Stimulated activated naive CD4-positive, alpha-beta T cell (primary cell): ENCODE data around the gene HLA-A.
"Not testable (repeated sequence)": the region's sequence is repeated elsewhere in the genome, so short reads cannot be mapped to it uniquely, and the experiment has no call there.

Experiments
- DNase-seq, 6 experiments: peaks; one replicate each; lab custom pipeline; 2025; lab: John Stamatoyannopoulos, UW

The HLA-A gene

DNA sequence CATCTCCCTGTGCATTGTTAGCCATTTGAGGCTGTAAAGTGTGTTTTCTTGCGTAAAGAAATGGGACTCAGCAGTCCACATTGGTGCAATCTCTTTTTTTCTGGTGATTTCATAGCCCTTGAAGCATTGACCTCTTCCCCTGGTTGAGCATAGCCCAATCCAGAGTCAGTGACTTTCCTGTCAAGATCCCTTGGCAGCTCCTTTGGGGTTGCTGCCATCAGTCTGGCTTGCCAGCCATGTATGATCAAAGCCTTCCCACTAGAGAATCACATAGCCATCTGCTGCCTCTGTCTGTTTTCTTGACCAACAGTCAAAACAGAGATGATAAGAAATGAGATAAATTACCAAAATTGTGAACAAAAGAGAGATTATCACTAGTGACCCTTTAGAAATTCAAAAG, 19.6 kb downstream of the HLA-A start:
- no peak for DNase-seq

- DNase-seq: not testable (repeated sequence)
These were observed 21.4 kb downstream of the HLA-A start for GRCh38 chr6:29963697-29964096.

- DNase-seq: no peak
These were observed 22.2 kb downstream of the HLA-A start for GRCh38 chr6:29964518-29964886.

DNA sequence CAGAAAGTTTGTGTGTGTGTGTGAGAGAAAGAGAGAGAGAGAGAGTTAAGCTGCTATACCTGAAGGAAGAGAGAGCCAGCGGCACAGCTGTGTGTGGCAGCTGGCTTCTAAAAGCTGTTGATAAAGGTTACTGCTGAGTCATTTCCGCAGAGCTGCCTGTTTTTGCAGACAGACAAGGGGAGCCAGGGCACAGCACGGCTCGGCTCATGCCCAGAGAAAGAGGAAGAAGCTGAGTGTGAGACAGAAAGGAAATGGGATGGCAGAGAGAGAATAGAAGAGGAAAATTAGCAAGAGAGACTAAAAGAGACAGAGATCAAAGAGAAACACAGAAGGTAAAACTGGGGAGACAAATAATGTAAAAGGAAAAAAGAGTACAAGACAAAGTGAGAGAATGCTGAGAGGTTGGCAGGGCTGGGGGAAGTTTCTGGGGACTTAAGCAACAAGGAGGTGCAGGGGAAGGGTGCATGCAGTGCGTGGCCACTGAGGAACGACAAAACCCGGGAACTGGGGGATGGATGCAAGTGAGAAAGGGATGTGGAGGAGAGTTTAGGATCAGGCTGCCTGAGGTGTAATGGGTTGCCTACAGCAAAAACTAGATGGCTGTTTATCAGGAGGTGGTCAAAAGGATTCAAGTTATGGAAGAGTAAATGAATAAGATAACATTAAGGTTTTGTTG, 22.7 kb downstream of the HLA-A start:
- peak; percentile 51 to 82 (median 76) for DNase-seq

DNA sequence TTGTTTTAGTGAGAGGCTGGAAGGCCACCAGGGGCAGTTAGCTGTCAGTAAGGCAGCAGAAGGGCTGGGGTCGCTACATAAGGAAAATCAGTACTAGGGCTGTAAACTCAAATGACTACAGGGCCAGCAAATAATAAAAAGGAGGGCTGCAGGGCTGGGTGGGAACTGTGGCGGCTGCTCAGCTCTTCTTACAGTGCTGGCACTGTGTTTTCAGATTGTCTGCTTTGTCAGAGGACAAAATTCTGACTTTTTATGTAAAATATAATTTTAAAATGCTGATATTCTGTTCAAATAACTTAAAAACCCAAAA, 23.2 kb downstream of the HLA-A start:
- DNase-seq: no peak

- DNase-seq: peak; percentile 42 to 70 (median 66)
These were observed 23.7 kb downstream of the HLA-A start for GRCh38 chr6:29965873-29966601.

GRCh38 chr6:29967379-29968010, 25.2 kb downstream of the HLA-A start:
- DNase-seq: peak in 2 of 6 experiments; percentile 12 to 21

GRCh38 chr6:29968130-29968529, 25.8 kb downstream of the HLA-A start:
- no peak for DNase-seq

DNA sequence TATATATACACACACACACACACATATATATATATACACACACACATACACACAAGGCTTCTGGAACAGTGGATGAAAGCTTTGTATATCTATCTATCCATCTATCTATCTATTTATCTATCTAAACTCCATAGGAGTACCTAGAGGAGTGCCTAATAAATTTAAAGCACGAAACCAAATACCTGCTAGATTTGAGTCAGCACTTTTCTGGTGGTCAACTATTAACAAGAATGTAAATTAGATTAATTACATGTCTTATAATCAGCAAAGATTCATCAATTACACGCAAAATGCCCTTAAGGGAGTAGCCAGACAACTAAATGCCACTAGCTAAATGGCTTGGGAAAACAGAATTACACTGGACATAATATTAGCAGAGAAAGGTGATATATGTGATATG, 26.6 kb downstream of the HLA-A start:
- no peak for DNase-seq

GRCh38 chr6:29970711-29971110, 28.4 kb downstream of the HLA-A start:
- DNase-seq: no peak

- DNase-seq: peak in 2 of 6 experiments; percentile 7 to 8
These were observed 32.7 kb downstream of the HLA-A start for GRCh38 chr6:29974901-29975560.

DNA sequence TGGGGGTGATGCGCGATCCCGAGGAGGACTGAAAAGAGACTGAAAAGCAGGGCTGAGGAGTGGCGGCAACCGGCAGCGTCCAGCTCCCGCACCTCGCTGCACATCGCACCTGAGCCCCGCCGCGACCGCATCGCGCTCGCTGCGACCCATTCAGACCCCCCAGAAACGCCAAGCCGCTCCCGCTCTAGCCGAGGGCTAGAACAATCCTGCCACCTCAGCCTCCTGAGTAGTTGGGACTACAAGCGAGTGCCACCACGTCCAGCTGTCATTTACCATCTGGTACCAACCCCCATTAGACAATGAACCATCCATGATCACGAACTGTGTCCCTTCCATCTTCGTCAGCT, 33.2 kb downstream of the HLA-A start:
- DNase-seq: no peak

- no peak for DNase-seq
These were observed 33.9 kb downstream of the HLA-A start for GRCh38 chr6:29976253-29976587.

DNA sequence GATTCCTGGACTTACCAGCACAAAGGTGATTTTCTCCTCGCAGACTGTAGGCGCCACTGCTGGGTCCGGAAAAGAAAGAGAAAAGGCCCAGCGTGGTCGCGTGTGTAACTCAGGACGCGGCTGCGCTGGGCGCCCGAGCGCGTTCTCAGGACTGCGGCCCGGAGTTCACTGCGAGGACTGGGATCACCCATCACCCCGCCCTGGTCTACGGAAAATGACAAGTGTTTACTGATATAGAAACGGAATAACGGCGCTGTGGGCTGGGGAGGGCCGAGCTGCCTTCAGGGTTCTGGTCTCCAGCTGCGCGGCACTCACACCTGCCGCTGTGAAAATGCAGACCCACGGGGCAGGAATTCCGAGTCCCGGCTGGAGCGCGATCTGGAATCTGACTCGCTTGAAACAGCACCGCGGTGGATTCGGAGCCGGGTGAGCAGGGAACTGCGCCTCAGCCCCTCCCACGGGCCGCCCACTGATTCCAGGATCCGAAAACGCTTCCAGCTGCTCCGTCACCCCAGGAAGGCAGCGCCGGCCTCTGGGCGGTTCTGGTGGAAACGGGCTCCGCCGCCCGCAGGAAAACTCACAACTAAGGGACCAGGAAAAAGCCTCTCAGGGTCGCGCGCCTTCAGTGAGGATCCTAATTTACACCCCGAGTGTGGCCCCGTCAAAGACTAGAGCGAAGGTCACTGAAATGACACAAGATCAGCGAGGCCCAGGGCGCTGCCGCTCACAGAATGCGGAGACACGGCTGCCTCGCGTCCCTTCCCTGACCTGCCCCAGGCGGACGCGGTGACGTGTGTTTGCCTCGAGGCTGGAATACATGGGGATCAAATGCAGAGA, 34.5 kb downstream of the HLA-A start:
- peak; percentile 5 to 53 (median 39) for DNase-seq

- DNase-seq: no peak
These were observed 35.0 kb downstream of the HLA-A start for GRCh38 chr6:29977425-29977727.

DNA sequence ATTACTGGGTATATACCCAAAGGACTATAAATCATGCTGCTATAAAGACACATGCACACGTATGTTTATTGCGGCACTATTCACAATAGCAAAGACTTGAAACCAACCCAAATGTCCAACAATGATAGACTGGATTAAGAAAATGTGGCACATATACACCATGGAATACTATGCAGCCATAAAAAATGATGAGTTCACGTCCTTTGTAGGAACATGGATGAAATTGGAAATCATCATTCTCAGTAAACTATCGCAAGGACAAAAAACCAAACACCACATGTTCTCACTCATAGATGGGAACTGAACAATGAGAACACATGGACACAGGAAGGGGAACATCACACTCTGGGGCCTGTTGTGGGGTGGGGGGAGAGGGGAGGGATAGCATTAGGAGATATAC, 37.7 kb downstream of the HLA-A start:
- not testable (repeated sequence) for DNase-seq

GRCh38 chr6:29980511-29980910, 38.2 kb downstream of the HLA-A start:
- no peak for DNase-seq

DNA sequence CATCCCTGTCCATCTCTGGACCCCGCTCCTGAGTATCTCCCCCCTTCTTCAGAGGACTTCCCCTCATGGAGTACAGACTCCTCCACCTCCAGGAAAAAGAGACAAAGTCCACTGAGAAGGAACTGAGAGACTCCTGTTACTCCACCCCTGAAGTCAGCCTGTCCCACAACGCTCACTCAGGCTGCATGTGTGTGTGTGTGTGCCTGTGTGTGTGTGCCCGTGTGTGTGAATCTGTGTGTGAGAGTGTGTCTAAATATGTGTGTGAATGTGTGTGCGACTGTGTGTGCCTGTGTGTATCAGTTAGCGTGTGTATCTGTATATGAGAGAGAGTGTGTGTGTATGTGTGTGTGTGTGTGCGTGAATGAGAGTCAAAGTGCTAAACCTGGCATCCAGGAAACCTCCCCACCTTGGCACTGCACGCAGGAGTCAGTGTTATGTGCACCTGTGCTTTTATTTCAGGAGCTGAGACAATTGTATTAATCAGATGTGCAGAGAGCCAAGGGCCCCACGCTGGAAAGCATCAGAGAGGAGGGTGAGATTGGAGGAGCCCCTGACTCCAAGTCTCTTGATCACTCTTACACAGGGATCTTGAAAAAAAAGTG, 39.0 kb downstream of the HLA-A start:
- no peak for DNase-seq

- no peak for DNase-seq
These were observed 39.8 kb downstream of the HLA-A start for GRCh38 chr6:29982097-29982496.

DNA sequence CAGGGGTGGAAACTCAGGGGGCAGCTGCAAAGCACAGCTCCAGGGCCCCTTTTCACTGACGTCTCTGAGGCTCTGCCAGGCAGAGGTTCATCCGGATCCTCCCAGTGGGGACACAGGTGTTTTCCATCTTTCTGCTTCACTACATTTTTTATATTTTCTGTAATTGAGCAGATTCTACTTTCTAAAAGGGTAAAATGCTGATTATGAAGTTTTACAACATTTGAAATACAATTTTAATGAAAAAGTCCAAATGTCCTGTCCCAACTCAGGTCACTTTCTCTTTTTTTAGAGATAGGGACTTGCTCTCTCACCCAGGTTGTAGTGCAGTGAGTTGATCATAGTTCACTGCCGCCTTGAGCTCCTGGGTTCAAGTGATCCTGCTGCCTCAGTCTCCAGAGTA, 41.9 kb downstream of the HLA-A start:
- DNase-seq: no peak

- no peak for DNase-seq
These were observed 42.7 kb downstream of the HLA-A start for GRCh38 chr6:29984992-29985391.

DNA sequence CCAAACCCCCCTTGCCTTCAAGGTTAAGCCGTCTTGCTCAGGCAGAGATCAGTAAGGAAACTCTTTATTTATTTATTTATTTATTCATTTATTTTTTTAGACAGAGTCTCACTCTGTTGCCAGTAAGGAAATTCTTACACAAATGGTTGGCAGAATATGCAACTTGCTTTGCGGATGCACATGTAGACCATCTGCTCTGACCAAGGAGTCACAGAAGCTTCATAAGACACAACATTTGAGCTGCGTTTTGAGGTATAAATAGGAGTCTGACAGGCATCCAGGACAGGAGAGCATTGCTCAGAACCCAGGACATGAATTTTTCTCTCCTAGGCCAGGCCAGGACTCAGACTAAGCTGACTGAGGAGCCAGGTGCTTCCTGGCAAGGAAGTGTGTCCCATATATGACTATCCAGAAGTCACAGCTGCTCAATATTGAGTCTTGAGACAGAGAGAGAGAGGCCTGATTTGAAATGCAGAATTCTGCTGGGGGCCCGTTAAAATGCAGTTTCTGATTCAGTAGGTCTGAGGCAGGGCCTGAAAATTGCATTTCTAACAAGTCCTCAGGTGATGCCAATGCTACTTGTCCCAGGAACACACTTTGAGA, 43.9 kb downstream of the HLA-A start:
- no peak for DNase-seq
